AG09319 (cell line): Measurements from ENCODE around the gene EHBP1.

Experiments
- DNase-seq: peaks from one replicate; pipeline ENCODE4 v3.0.0-alpha.2; 2010; ENCODE audit warnings: low read depth; ENCODE audit errors: extremely low read depth
- CTCF ChIP-seq: IDR thresholded peaks from 2 replicates; pipeline ENCODE4 v1.5.1; 2011; ENCODE audit warnings: low read depth, mild to moderate bottlenecking, inconsistent platforms, low read length, moderate library complexity

The EHBP1 gene

DNA sequence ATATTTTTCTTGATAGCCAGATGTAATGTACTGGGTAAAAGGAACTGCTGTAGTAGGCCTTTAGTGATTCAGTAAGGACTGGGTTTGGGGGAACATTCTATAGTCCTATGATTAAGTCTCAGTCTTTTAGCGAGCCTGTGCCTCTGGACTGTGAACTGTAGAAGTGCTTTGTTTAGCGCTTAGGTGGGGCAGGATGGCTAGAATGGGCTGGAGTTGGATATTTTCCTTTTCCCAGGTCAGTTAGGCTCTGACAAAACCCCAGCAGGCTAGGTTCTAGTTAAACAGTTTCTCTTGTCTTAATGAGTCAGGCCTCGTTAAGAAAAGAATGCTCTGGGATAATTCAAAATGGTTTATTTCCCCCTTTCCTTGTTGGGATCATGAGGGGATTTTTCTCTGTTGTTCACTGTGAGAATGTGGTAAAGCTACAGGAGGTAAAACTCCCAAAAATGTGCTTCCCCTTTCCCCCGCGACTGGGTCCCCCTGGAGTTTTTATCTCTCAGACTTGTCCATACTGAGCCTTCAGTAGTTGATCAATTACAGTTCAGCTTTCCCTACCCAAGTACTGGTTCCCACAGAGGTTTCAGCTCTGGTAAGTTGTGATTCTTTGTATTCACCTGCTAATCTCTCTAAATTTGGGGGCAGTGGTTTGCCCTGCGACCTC is 31.5 kb downstream of the EHBP1 start:
- no peak for TF ChIP-seq CTCF
- DNase-seq, result no peak

DNA sequence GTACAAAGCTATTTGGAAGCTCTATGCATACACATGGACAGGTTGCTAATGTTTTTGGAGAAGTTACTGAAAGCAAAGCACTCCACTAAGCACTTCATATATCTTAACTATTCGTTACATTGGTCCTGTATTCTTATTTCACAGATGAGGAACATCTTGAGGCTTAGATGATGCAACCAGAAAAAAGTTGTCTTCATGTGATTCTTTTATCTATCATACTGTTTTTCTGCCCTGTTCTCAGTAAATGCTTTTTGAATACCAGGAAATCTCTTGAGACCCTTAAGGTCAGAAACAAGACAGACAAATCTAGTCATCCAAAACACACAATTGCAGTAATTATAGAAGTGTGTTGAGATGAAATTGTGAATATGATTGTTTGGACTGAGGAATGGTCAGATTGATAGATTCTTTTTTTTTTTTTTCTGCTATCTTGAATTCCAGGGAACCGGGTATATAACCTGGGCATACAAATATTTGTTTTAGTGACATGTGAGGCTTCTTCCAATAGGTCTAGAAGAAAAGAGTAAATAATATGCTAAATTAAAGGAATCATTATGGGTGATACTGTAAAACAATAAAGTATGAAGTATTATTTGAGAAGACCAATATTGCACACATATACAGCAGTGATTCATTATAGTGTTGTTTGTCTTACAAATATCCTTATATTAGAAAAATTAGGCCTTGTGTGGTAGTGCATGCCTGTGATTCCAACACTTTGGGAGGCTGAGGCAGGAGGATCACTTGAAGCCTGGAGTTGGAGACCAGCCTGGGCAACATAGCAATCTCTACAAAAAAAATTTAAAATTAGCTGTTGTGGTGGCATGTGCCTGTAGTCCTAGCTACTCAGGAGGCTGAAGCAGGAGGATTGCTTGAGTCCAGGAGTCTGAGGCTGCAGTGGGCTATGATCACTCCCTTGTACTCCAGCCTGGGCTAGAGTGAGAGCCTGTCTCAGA is 33.7 kb downstream of the EHBP1 start:
- TF ChIP-seq CTCF, result no peak
- no peak for DNase-seq

DNA sequence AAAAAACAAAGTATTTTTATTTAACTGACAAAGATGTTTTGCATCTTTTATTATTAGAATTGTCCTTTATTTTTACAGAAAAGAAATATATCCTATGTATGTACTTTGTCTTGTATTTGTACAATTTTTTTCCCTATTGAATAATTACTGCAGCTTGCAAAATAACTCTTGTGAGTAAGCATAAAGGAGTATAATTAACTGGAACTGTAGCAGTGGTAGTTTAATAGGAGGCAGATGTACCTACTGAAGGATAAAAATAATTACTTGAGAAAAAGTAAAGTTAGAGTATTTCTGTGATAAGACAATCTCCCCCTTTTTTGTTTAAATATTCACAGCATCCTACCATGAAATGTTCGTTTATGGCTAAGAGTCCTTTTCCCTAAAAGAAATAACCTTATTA is 34.7 kb downstream of the EHBP1 start:
- TF ChIP-seq CTCF, result no peak
- peak; percentile 16 for DNase-seq

- TF ChIP-seq CTCF, result no peak
- DNase-seq, result no peak
Measured at GRCh38 chr2:62741127-62741526, 35.6 kb downstream of the EHBP1 start.

- DNase-seq, result no peak
- TF ChIP-seq CTCF, result no peak
Measured at GRCh38 chr2:62741954-62742722, 36.6 kb downstream of the EHBP1 start.

DNA sequence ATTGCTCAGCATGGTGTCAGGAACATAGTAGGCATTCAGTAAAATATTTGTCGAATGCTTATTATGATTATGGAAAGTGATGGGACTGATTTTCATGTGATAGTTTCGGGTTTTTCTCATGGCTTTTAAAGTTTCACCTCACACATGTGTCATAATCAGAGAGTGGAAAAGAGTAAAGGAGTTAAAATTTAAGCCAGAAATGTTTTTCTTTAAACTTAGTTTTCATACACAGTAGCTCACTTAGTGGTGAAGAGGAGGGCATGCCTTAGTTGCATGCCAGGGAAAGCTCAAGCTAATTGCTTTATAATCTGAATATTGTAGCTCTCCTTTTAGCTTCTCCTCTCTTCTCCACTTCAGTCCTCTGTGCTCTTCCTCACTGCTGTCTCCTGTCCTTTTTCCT is 38.0 kb downstream of the EHBP1 start:
- DNase-seq, result no peak
- TF ChIP-seq CTCF, result no peak
